ENCODE data around the gene DENND1A. TPM values are rescaled to one million over a fixed set of nuclear protein-coding genes. Genes with fewer than 3 reads are reported as not detected.

DENND1A gene
- polyA plus RNA-seq (2011; rRNA removed) (21.9 and 22.1 TPM in 2 replicates), polyA plus RNA-seq (2017; fragmentation: RNase III; extraction: RNeasy Plus Mini Kit Qiagen cat#74134 plus additional on column Dnase treatment) (14.9 to 15.6 TPM (median 15.1 TPM) in 3 replicates), polyA minus RNA-seq (2011; rRNA and poly(A)+ RNA removed) (66.5 and 71.0 TPM in 2 replicates)
- 13.7 and 17.2 TPM in 2 replicates for polyA plus RNA-seq (2012; cell fraction: cytosol; rRNA removed)
- 16.6 and 21.5 TPM in 2 replicates for polyA plus RNA-seq (2012; cell fraction: nucleus; rRNA removed)

- peaks cover 74% of the 10 kb centered on the region for H3K4me1 ChIP-seq
- ATAC-seq (peak; percentile 80 to 83), DNase-seq (ENCODE audit: low read depth in 1 of 2, low spot score in 1 of 2) (peak; percentile 85 to 93), FAIRE-seq (no peak)
- TF ChIP-seq HOXB13 (CRISPR knock-in tag; IDR thresholded peaks at IDR 0.05; ENCODE audit: low read depth) (no peak), ELK1 (IDR thresholded peaks at IDR 0.05; ENCODE audit: low read depth, low read length) (no peak), JUN (IDR thresholded peaks at IDR 0.05) (peak; percentile 36 to 79; a peak in 4 of 5 replicates), ZFP36 (IDR thresholded peaks at IDR 0.05; ENCODE audit: borderline replicate concordance, partially characterized antibody) (no peak), CBX2 (IDR thresholded peaks at IDR 0.05; ENCODE audit: borderline replicate concordance, low read depth) (no peak), MAZ (IDR thresholded peaks at IDR 0.05; ENCODE audit: borderline replicate concordance, low read depth, low read length) (no peak), PBX3 (IDR thresholded peaks at IDR 0.05) (no peak), CHD4 (IDR thresholded peaks at IDR 0.05; ENCODE audit: borderline replicate concordance) (no peak), TP53 (CRISPR knock-in tag; IDR thresholded peaks at IDR 0.05) (no peak; the same call in 1 of the 2 replicates), MYC (IDR thresholded peaks at IDR 0.05; ENCODE audit: borderline replicate concordance, low read length) (0 out of 2 replicates have a peak, but pooled peaks have one; percentile 50), BCL3 (IDR thresholded peaks at IDR 0.05) (peak; percentile 62; the same call in 1 of the 3 replicates), HEYL (CRISPR knock-in tag; IDR thresholded peaks at IDR 0.05) (no peak), FOXS1 (CRISPR knock-in tag; IDR thresholded peaks at IDR 0.05) (no peak), ZC3H11A (IDR thresholded peaks at IDR 0.05) (no peak), JUNB (IDR thresholded peaks at IDR 0.05) (no peak), POLR2A (IDR thresholded peaks at IDR 0.05; ENCODE audit: low read length) (peak; percentile 60; the same call in 1 of the 2 replicates), ESRRA (IDR thresholded peaks at IDR 0.05; ENCODE audit: borderline replicate concordance, low read length) (no peak), SMC3 (IDR thresholded peaks at IDR 0.05) (no peak), FOSB (CRISPR knock-in tag; IDR thresholded peaks at IDR 0.05) (no peak), POLR2AphosphoS2 (conservative IDR thresholded peaks at IDR 0.05; ENCODE audit: low read length) (no peak), ATOH8 (CRISPR knock-in tag; IDR thresholded peaks at IDR 0.05; ENCODE audit: low read depth) (no peak), MAX (IDR thresholded peaks at IDR 0.05) (peak; percentile 43), EP300 (IDR thresholded peaks at IDR 0.05) (no peak), CEBPB (IDR thresholded peaks at IDR 0.05) (no peak)
- WGBS (ENCODE audit: missing lambda C conversion rate), result 55% methylated on average over 18 of the region's 83 CpGs
- peak within 1 kb of the TSS; percentile 97 to 100 for H3K27ac ChIP-seq
- H3K9me3 ChIP-seq, result no peaks in the 10 kb centered on the region
- peak within 1 kb of the TSS; percentile 95 for H3K4me3 ChIP-seq
- ChIA-PET CTCF (interaction anchor here (0.6 to 0.8 kb wide), 2 partner anchors 9 to 34 kb away, joined by 3 read pairs; no protein-coding TSS in a partner anchor), POLR2A (no interaction called here)
- H3K4me2 ChIP-seq, result peak within 1 kb of the TSS; percentile 89
These were observed at the start of gene DENND1A for GRCh38 chr9:123929870-123930831. Gene DENND1A, minus strand, starts transcription at chr9:123930126. Its CDS starts 221 bp downstream, at chr9:123929905.
